HCT116 (cell line): Measurements from ENCODE around the gene ATAD3A. TPM values are rescaled to one million over a fixed set of nuclear protein-coding genes. Genes with fewer than 3 reads are reported as not detected.
"Not testable (repeated sequence)": the region's sequence is repeated elsewhere in the genome, so short reads cannot be mapped to it uniquely, and the experiment has no call there.

Experiments used
- ATAC-seq: fragments of 200-7000 bp; cut with Tn5 transposase; 2 replicates; pipeline ENCODE4 v1.9.1; 2020; ENCODE audit warnings: mild to moderate bottlenecking, moderate library complexity
- BruUV-seq: library from RNA; stranded (reverse); fragments of 400-500 nt; replicated peaks from 2 replicates; lab custom pipeline; 2021; lab: Mats Ljungman, UMichigan
- CTCF ChIA-PET: fragments of 300-600 bp; sonication (Branson Sonifier 250); formaldehyde crosslinking; loops from one replicate; lab custom pipeline; 2021; ENCODE audit warnings: antibody characterized with exemption; lab: Charles Lee
- POLR2A ChIA-PET: fragments of 300-600, 350-600 bp; sonication (Branson Sonifier 250); formaldehyde crosslinking; loops from one replicate; lab custom pipeline; 2021; ENCODE audit warnings: antibody characterized with exemption; lab: Charles Lee
- RAD21 ChIA-PET, 2 experiments: fragments of 300-600 bp; sonication (Branson Sonifier 250); formaldehyde crosslinking; loops; one replicate each; lab custom pipeline; 2023; ENCODE audit warnings: low total read pairs in 2 of 2; ENCODE audit not compliant: uncharacterized antibody in 2 of 2, unreplicated experiment in 2 of 2, low non-redundant PET in 1 of 2; lab: Charles Lee
- DNase-seq: peaks from one replicate; pipeline ENCODE4 v3.0.0-alpha.2; 2010; ENCODE audit warnings: low read depth, low spot score
- H2AFZ ChIP-seq: fragments of 200-600 bp; shearing (Covaris generic), sonication (generic); 2 replicates; pipeline ENCODE4 v1.6.1; 2017; ENCODE audit warnings: low read depth, mixed run types, mixed read lengths, antibody characterized with exemption, low read length; ENCODE audit not compliant: poor library complexity, severe bottlenecking
- H3K27ac ChIP-seq: 2 replicates; pipeline ENCODE4 v1.5.1; 2012; ENCODE audit warnings: low read depth, low read length
- H3K27me3 ChIP-seq: fragments of 200-600 bp; sonication (generic); 2 replicates; pipeline ENCODE4 v1.6.1; 2016; ENCODE audit warnings: mixed run types, low read length, mixed read lengths; ENCODE audit not compliant: insufficient read depth
- H3K36me3 ChIP-seq, 2 experiments: fragments of 200-500 bp in 1 of 2; fragments of 200-600 bp in 1 of 2; sonication (Bioruptor generic) in 1 of 2; sonication (generic) in 1 of 2; 2 replicates each; pipeline versions ENCODE4 v1.5.1 to v1.6.1; 2014 to 2016; ENCODE audit warnings: low read length in 2 of 2, inconsistent platforms in 1 of 2, mixed read lengths in 1 of 2, mixed run types in 1 of 2; ENCODE audit not compliant: insufficient read depth in 2 of 2, control insufficient read depth in 1 of 2
- H3K4me1 ChIP-seq, 2 experiments: fragments of 200-600 bp in 1 of 2; sonication (generic) in 1 of 2; 2 replicates each; pipeline versions ENCODE4 v1.5.1 to v1.6.1; 2012 to 2017; ENCODE audit warnings: low read length in 2 of 2, inconsistent platforms in 1 of 2, mild to moderate bottlenecking in 1 of 2, mixed read lengths in 1 of 2, mixed run types in 1 of 2, moderate library complexity in 1 of 2; ENCODE audit not compliant: insufficient read depth in 2 of 2, control insufficient read depth in 1 of 2
- H3K4me2 ChIP-seq: fragments of 200-600 bp; sonication (generic); 2 replicates; pipeline ENCODE4 v1.6.1; 2017; ENCODE audit warnings: mixed run types, low read length, mixed read lengths
- H3K4me3 ChIP-seq, 2 experiments: fragments of 200-600 bp in 1 of 2; sonication (generic) in 1 of 2; replicated peaks in 1 of 2; 2 replicates each; pipeline ENCODE4 v1.5.1; 2011 to 2016; ENCODE audit warnings: low read length in 2 of 2, control low read depth in 1 of 2, low read depth in 1 of 2, mild to moderate bottlenecking in 1 of 2, mixed read lengths in 1 of 2, mixed run types in 1 of 2
- H3K79me2 ChIP-seq: fragments of 200-600 bp; sonication (generic); 2 replicates; pipeline ENCODE4 v1.6.1; 2017; ENCODE audit warnings: mild to moderate bottlenecking, mixed run types, low read length, moderate library complexity, mixed read lengths; ENCODE audit not compliant: insufficient read depth
- H3K9ac ChIP-seq: fragments of 200-600 bp; sonication (generic); 2 replicates; pipeline ENCODE4 v1.6.1; 2016; ENCODE audit warnings: low read length, mixed read lengths
- H3K9me2 ChIP-seq: fragments of 200-600 bp; sonication (generic), shearing (Covaris generic); 2 replicates; pipeline ENCODE4 v1.6.1; 2017; ENCODE audit warnings: mixed run types, mild to moderate bottlenecking, moderate library complexity; ENCODE audit not compliant: insufficient read depth
- H3K9me3 ChIP-seq, 2 experiments: fragments of 200-500 bp in 1 of 2; fragments of 200-600 bp in 1 of 2; sonication (Bioruptor generic) in 1 of 2; sonication (generic) in 1 of 2; 2 replicates each; pipeline ENCODE4 v1.6.1; 2014 to 2017; ENCODE audit warnings: low read length in 2 of 2, mixed read lengths in 2 of 2, inconsistent platforms in 1 of 2, low read depth in 1 of 2, mild to moderate bottlenecking in 1 of 2, mixed run types in 1 of 2, moderate library complexity in 1 of 2; ENCODE audit not compliant: control insufficient read depth in 1 of 2, insufficient read depth in 1 of 2
- H4K20me1 ChIP-seq: fragments of 200-600 bp; sonication (generic), shearing (Covaris generic); 2 replicates; pipeline ENCODE4 v1.6.1; 2017; ENCODE audit warnings: mixed run types, mild to moderate bottlenecking, moderate library complexity; ENCODE audit not compliant: insufficient read depth
- EZH2 ChIP-seq: fragments of 200-600 bp; sonication (generic); IDR thresholded peaks from 2 replicates; pipeline ENCODE4 v1.6.1; 2017; ENCODE audit warnings: antibody characterized with exemption, mixed run types
- EZH2phosphoT487 ChIP-seq: fragments of 200-600 bp; IDR thresholded peaks from 2 replicates; pipeline ENCODE4 v1.6.1; 2018; ENCODE audit warnings: antibody characterized with exemption, borderline replicate concordance
- TCF7L2 ChIP-seq: IDR thresholded peaks from 2 replicates; pipeline ENCODE4 v1.7.0; 2011; ENCODE audit warnings: borderline replicate concordance, inconsistent platforms; ENCODE audit not compliant: insufficient read depth, insufficient read length; ENCODE audit errors: extremely low read depth
- ZFX ChIP-seq: fragments of 450-650 bp; IDR thresholded peaks from 2 replicates; pipeline ENCODE4 v1.6.1; 2017
- ZNF274 ChIP-seq: fragments of 200-500 bp; sonication (Bioruptor generic); IDR thresholded peaks from 2 replicates; pipeline ENCODE4 v1.6.1; 2014; ENCODE audit warnings: mild to moderate bottlenecking, low read depth, low read length, inconsistent platforms
- intact Hi-C: fragments of 100-400 bp; cut with micrococcal nuclease; formaldehyde crosslinking; loops from 2 replicates; pipeline ENCODE4 v1.10.0; 2022
- total RNA-seq: library from RNA; stranded (reverse); gene quantifications from one replicate; pipeline ENCODE4 v1.2.1, GENCODE V29; 2021; ENCODE audit not compliant: unreplicated experiment
- TF ChIP-seq, protein P1 (sequence below): IDR thresholded peaks from 2 replicates; pipeline ENCODE4 v1.6.1; 2012
- TF ChIP-seq, protein P2 (sequence below): IDR thresholded peaks from 2 replicates; pipeline ENCODE4 v1.6.1; 2011; ENCODE audit warnings: mild to moderate bottlenecking, low read length, moderate library complexity; ENCODE audit not compliant: insufficient replicate concordance; ENCODE audit errors: extremely low read depth

ATAD3A gene
- total RNA-seq, 1 experiment from 2014 or later, result 92.3 TPM

DNA sequence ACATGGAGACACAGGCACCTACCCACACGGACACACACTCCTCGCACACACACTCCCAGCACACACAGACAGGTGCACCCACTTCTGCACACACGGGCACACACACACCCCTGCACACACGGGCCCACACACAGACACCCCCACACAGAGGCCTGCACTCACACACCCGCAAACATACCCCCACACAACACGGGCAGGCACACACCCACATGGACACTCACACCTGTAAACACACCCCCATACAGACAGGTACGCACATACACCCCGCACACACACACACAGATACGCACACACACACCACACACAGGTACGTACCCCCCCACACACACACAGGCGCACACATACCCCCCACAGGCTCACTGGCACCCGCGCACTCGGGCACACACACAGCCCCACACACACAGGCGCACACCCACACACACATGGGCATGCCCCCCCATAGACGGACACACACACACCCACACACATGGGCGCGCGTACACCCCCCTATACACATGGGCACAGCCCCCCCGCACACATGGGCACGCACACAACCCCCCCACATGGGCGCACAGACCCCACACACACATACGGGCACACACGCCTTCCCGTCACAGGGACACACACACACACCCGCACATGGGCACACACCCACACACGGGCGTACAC lies 6.1 kb downstream of the ATAD3A start:
- Histone ChIP-seq H3K27me3 (no peaks in the 10 kb centered on the region), H2AFZ (no peak overlapping the region), H3K27ac (no peak overlapping the region), H3K79me2 (peaks cover 41% of the 10 kb centered on the region), H4K20me1 (no peaks in the 10 kb centered on the region), H3K4me2 (no peak overlapping the region), H3K9ac (no peak overlapping the region), H3K4me1 (peaks cover 0 to 3% of the 10 kb centered on the region in 2 experiments; a peak in 1 of 4 replicates), H3K36me3 (peaks cover 7 to 22% of the 10 kb centered on the region in 2 experiments; a peak in 3 of 4 replicates), H3K9me3 (no peaks in the 10 kb centered on the region), H3K4me3 (no peak overlapping the region), H3K9me2 (no peaks in the 10 kb centered on the region)
- intact Hi-C loops, result no loop called here
- RAD21 ChIA-PET, result no interaction called here
- POLR2A ChIA-PET, result no interaction called here
- CTCF ChIA-PET, result no interaction called here
- ATAC-seq (no peak; the same call in 1 of the 2 replicates), DNase-seq (no peak)
- no peak for TF ChIP-seq ZFX
- TF ChIP-seq, protein P1, sequence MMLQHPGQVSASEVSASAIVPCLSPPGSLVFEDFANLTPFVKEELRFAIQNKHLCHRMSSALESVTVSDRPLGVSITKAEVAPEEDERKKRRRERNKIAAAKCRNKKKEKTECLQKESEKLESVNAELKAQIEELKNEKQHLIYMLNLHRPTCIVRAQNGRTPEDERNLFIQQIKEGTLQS, result no peak
- TF ChIP-seq EZH2, result no peak
- TF ChIP-seq ZNF274, result no peak
- no peak for TF ChIP-seq EZH2phosphoT487
- TF ChIP-seq, protein P2, sequence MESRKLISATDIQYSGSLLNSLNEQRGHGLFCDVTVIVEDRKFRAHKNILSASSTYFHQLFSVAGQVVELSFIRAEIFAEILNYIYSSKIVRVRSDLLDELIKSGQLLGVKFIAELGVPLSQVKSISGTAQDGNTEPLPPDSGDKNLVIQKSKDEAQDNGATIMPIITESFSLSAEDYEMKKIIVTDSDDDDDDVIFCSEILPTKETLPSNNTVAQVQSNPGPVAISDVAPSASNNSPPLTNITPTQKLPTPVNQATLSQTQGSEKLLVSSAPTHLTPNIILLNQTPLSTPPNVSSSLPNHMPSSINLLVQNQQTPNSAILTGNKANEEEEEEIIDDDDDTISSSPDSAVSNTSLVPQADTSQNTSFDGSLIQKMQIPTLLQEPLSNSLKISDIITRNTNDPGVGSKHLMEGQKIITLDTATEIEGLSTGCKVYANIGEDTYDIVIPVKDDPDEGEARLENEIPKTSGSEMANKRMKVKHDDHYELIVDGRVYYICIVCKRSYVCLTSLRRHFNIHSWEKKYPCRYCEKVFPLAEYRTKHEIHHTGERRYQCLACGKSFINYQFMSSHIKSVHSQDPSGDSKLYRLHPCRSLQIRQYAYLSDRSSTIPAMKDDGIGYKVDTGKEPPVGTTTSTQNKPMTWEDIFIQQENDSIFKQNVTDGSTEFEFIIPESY, result no peak
- TF ChIP-seq TCF7L2, result no peak
- no TSS peak for BruUV-seq

DNA sequence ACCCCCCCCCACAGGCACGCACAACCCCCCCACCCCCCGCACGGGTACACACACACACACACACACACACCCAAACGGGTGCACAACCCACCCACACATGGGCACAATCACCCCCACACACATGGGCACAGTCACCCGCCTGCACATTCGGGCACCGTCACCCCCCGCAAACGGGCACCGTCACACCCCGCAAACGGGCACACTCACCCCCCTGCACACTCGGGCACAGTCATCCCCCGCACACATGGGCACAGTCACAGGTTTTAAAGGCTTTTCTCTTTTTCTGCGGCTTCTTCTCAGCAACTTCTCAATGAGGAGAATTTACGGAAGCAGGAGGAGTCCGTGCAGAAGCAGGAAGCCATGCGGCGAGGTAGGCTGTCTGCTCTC lies 6.7 kb downstream of the ATAD3A start:
- H3K4me1 ChIP-seq, BruUV-seq, H3K4me3 ChIP-seq, H3K27ac ChIP-seq, POLR2A ChIA-PET, H3K9me2 ChIP-seq, H3K4me2 ChIP-seq, H4K20me1 ChIP-seq, CTCF ChIA-PET, DNase-seq, H3K9me3 ChIP-seq, RAD21 ChIA-PET, H3K27me3 ChIP-seq, intact Hi-C loops, H3K9ac ChIP-seq, ATAC-seq, H2AFZ ChIP-seq: not testable (repeated sequence)
- Histone ChIP-seq H3K36me3 (peaks cover 7 to 22% of the 10 kb centered on the region in 2 experiments; a peak in 3 of 4 replicates), H3K79me2 (peaks cover 37% of the 10 kb centered on the region)

DNA sequence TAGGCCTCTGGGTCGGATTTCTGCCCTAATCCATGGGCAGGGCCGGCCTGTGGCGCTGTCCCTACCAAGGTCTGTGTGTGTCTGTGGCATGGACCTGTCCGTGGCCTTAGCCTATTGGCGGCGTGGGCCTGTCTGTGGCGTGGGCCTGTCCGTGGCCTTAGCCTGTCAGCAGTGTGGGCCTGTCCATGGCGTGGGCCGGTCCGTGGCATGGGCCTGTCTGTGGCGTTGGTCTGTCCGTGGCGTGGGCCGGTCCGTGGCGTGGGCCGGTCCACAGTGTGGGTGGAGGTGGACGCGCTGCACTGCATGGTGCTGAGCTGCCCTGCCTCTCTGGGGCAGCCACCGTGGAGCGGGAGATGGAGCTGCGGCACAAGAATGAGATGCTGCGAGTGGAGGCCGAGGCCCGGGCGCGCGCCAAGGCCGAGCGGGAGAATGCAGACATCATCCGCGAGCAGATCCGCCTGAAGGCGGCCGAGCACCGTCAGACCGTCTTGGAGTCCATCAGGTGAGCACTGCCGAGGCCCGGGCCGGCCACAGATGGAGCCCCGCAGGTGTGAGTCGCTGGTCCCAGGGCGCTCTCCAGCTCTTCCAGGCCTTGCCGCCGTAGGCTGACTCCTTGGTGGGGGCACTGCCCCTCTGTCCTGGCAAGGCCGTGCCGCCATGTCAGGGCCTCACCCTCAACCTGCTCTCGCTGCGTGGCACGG lies 8.0 kb downstream of the ATAD3A start:
- BruUV-seq, H3K4me2 ChIP-seq, POLR2A ChIA-PET, intact Hi-C loops, H3K4me1 ChIP-seq, CTCF ChIA-PET, H3K27me3 ChIP-seq, H3K27ac ChIP-seq, RAD21 ChIA-PET, H3K9me3 ChIP-seq, H3K9me2 ChIP-seq, H4K20me1 ChIP-seq, H3K4me3 ChIP-seq, ATAC-seq, H2AFZ ChIP-seq, H3K9ac ChIP-seq, DNase-seq: not testable (repeated sequence)
- peaks cover 7 to 24% of the 10 kb centered on the region in 2 experiments; a peak in 3 of 4 replicates for H3K36me3 ChIP-seq
- peaks cover 25% of the 10 kb centered on the region for H3K79me2 ChIP-seq
